ENCODE measurements around the gene TCERG1L.
"Not testable (repeated sequence)": the region's sequence is repeated elsewhere in the genome, so short reads cannot be mapped to it uniquely, and the experiment has no call there.

The TCERG1L gene

DNA sequence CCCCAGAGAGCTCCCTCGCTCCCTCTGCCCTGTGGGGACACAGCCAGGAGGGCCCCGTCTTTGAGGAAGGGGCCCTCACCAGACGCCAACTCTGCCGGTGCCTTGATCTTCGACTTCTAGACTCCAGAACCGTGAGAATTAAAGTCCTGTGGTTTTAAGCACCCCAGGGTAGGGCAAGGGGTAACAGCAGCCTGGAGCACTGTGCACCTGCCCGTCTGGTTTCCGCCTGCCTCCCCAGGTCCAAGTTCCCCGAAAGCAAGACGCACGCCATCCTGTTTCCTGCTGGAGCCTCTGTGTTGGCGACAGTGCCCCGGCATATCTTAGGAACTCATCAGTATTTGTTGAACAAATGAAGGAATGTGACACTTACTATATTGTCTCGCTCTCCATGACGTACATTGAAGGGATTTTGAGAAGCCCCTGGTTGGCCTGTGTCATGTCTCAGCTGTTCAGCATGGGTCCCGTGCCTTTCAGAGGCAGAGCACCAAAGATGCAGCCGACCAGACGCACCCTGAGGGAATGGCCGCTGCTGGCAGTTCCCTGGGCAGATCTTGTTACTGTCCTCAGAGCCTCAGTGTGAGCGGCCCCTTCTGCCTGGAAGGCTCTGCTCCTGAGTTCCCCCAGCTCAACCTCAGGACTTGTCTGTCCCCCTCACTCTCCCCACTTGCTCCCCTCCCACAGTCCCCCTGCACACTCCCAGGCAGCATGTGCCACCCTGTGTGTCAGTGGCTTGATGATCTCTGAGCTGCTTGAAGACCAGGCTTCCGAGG is 226.2 kb downstream of the TCERG1L start:
- no peak for DNase-seq (ENCODE audit: low spot score)

DNA sequence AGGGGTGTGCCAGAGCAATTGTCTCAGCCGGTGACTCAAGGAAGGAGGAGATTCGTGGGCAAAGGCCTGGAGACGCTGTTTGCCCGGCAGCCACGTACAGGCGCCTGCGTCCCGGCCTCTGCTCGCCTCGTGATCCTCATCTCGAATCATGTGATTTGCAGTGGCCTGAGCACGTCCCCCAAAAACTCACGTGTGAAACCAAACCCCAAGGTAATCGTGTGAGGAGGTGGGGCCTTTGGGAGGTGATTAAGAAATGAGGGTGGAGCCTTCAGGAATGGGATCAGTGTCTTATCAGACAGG is 226.8 kb downstream of the TCERG1L start:
- DNase-seq (ENCODE audit: low spot score) = no peak

GRCh38 chr10:131083915-131084790 is 227.4 kb downstream of the TCERG1L start:
- DNase-seq (ENCODE audit: low spot score) = no peak

- DNase-seq (ENCODE audit: low spot score) = no peak
Measured at GRCh38 chr10:131082991-131083481, 228.5 kb downstream of the TCERG1L start.

GRCh38 chr10:131082201-131082850 is 229.2 kb downstream of the TCERG1L start:
- no peak for DNase-seq (ENCODE audit: low spot score)

DNA sequence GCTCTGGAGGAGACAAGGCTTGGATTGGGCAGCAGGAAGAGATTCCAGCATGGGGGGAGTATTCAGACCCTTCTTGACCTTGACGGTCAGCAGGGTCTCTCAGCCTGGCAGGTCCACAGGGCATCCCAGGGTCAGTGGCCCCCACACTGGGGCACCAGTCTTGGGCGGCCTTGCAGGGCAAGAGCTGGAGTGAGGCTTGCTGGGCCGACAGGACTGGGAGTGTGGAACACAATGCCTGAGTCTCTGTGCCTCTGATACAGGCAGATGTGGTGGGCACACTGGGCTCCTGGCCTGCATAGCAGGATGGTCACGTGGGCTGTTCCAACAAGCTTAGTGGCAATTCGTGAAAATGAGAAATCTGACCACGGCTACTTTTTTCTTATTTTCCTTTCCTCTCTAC is 229.7 kb downstream of the TCERG1L start:
- DNase-seq (ENCODE audit: low spot score) = no peak

DNA sequence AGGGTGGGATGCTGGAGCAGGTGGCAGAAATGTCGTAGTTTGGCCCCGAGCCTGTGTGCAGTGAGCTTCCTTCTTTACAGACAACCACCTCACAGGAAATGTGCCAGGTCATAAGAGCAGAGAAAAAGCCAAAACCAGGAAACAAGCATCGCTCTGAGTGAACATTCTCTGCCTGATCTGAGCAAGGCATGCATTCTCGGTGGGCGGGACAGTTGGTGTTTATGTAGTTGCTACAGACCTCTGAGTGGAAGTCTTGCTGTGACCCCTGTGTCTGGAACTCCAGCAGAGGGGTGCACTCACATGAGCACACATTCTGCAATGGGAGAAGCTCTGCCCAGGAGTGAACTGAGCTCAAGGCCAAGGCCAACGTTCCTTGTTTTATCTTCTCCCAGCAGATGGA is 230.1 kb downstream of the TCERG1L start:
- no peak for DNase-seq (ENCODE audit: low spot score)

GRCh38 chr10:131080571-131080970 is 230.9 kb downstream of the TCERG1L start:
- DNase-seq (ENCODE audit: low spot score) = no peak

- DNase-seq (ENCODE audit: low spot score) = no peak
Measured at GRCh38 chr10:131079314-131079713, 232.2 kb downstream of the TCERG1L start.

DNA sequence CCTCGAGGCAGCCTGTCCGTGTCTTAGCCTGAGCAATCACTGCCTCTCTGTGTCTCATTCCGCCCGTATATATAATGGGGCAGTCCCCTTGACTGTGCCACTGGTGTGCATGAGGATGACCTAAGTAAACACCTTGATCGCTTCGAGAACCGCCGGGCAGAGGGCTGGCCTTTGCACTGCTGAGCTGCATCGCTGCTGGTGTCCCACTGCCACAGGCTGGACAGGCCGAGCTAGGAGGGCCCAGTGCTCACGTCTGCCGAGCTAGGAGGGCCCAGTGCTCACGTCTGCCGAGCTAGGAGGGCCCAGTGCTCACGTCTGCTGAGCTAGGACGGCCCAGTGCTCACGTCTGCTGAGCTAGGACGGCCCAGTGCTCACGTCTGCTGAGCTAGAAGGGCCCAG is 232.6 kb downstream of the TCERG1L start:
- not testable (repeated sequence) for DNase-seq (ENCODE audit: low spot score)

DNA sequence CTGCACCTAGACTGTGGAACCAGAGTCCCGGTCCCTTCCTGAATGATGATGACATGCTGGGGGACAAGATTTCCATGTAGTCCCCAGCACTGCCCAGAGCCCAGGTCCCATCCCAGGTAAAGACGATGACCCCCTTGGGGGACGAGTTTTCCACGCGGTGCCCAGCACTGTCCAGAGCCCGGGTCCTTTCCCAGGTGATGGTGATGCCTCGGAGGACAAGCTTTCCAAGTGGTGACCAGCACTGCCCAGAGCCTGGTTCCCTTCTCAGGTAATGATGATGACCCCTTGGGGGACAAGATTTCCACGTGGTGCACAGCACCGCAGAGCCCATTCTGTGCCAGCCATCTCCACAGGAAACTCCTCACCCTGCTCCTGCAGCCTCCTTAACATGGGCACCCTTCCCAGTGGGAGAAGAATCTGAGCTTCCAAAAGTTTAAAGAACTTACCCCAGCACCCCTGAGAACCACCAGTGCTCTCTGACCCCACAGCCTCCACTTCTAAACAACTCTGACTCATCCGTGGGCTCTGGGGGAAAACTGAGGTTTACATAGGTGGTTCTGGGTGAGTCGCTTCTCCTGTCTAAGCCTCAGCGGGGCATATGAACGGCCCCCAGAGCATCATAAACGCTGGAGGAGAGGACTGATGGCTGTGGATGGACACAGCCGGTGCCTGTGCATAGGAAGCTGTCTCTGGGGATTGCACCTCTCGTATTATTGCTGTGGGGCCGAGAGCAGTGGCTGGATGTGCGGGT is 233.2 kb downstream of the TCERG1L start:
- DNase-seq (ENCODE audit: low spot score) = no peak

- DNase-seq (ENCODE audit: low spot score) = no peak
Measured at GRCh38 chr10:131077724-131078123, 233.8 kb downstream of the TCERG1L start.

DNA sequence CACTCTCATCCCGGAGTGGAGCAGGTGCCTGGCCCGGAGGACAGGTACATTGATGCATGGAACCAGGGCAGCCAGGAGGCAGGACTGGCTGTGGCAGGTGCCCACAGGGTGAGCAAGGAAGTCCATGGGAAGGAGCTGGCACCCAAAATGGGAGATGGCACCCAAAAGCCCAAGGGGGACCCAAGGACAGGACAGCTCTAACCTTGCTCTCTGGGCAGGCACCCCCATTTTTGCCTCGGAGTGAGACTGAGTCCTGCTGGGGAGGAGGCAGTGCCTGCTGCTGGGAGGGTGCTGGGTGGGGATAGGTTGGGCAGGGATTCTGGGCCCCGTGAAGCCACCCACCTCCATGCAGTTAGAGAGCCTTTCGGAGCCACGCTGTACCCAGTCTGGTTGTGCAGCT is 234.5 kb downstream of the TCERG1L start:
- no peak for DNase-seq (ENCODE audit: low spot score)

DNA sequence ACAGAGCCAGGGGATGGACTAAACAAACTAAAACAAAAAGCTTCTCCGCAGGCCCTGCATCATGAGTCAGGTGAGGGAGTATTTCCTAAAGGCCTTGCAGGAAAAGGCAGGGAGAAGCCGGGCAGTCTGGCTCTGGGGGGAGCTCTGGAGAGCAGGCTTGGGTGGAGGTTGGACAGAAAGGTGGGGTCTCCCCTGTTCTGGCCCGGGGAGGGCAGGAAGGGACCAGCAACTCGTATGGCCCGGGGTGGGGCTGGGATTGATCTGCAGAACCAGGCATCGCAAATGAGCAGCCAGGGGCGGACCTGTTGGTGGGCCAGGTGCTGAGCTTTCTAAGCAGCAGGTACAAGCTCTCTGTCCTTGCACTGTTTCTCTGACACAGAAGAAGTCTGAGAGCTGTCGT is 235.2 kb downstream of the TCERG1L start:
- DNase-seq (ENCODE audit: low spot score) = no peak

DNA sequence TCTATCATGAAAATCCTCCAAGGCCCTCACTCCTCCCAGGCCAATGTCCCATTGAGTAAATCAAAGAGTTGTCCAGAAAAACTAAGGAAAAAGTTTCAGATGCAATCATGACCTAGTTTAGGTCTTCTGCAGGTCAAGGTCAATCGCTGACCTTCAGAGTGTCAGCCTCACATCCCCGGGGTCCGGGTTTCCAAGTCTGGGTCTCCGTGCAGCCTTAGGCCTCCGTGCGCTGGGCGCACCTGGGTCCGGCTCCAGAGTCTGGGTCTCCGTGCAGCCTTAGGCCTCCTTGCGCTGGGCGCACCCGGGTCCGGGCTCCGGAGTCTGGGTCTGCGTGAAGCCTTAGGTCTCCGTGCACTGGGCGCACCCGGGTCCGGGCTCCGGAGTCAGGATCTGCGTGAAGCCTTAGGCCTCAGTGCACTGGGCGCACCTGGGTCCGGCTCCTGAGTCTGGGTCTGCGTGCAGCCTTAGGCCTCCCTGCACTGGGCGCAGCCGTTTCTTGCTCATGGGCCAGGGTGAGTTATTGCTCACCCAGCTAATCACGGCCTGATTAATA is 236.2 kb downstream of the TCERG1L start:
- no peak for DNase-seq (ENCODE audit: low spot score)

- DNase-seq (ENCODE audit: low spot score) = no peak
Measured at GRCh38 chr10:131074682-131075081, 236.8 kb downstream of the TCERG1L start.

- no peak for DNase-seq (ENCODE audit: low spot score)
Measured at GRCh38 chr10:131073469-131074035, 238.0 kb downstream of the TCERG1L start.

DNA sequence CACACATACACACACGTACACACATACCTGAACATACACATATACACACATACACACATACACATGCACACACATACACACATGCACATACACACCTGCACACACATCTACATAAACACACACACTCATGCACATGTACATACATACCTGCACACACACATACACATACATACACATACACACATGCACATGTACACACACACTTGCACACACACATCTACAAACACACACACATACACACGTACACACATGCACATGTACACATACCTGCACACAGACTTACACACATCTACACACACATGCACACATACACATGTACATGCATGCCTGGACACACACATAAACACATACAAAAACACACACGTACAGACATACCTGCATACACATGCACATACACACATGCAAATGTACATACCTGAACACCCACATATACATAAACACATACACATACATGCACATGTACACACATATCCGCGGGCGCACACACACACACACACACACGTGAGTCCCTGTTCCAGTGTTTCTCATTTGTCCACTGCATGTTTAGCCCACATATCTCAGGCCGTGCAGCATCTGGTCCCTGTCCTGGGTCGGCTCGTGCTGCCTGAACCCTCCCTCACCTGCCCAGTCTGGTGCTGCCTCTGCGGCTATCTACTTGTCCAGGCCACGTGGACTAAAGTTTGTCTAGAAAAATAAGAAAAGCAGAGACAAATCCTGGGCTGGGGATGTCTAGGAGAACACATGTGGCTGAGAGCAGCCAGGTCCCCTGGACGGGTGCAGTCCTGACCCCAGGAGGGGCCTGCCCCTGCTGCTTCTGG is 238.7 kb downstream of the TCERG1L start:
- no peak for DNase-seq (ENCODE audit: low spot score)

GRCh38 chr10:131071721-131072120 is 239.8 kb downstream of the TCERG1L start:
- DNase-seq (ENCODE audit: low spot score) = no peak

DNA sequence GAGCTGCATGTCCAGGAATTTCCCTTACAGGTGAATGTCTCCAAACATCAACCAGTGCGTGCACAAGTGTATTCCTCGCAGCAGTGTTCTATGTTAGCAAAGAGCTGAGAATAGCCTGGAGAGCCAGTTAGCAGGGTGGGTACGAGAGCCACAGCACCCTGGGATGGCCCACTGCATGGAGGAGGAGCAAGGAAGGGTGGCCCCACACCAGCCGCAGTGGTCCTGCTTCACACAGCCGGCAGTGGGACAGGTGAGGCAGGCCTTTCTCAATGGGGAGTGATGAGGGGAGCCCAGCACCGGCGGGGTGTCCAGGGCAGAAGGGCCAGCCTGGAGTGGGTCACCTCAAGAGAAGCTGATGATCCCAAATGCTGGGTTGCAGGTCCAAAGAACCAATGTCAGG is 240.7 kb downstream of the TCERG1L start:
- no peak for DNase-seq (ENCODE audit: low spot score)

- no peak for DNase-seq (ENCODE audit: low spot score)
Measured at GRCh38 chr10:131068760-131069159, 242.8 kb downstream of the TCERG1L start.
